ENCODE data around the gene FRMD4A.

FRMD4A gene

GRCh38 chr10:13686331-13686752 is 644.4 kb downstream of the FRMD4A start:
- FAIRE-seq (no peak), DNase-seq (ENCODE audit: insufficient read length) (no peak)
- TF ChIP-seq TAF1 (IDR thresholded peaks at IDR 0.05; ENCODE audit: borderline replicate concordance, low read depth, low read length) (no peak), POLR2AphosphoS5 (IDR thresholded peaks at IDR 0.05; ENCODE audit: low read depth, low read length) (no peak), POLR2A (IDR thresholded peaks at IDR 0.05; ENCODE audit: low read depth, low read length) (no peak)

- TF ChIP-seq POLR2AphosphoS5 (IDR thresholded peaks at IDR 0.05; ENCODE audit: low read depth, low read length) (no peak), POLR2A (IDR thresholded peaks at IDR 0.05; ENCODE audit: low read depth, low read length) (no peak), TAF1 (IDR thresholded peaks at IDR 0.05; ENCODE audit: borderline replicate concordance, low read depth, low read length) (no peak)
- no peak for DNase-seq (ENCODE audit: insufficient read length)
- no peak for FAIRE-seq
Observed at GRCh38 chr10:13685885-13686284, 644.8 kb downstream of the FRMD4A start.

GRCh38 chr10:13684806-13685482 is 645.8 kb downstream of the FRMD4A start:
- TF ChIP-seq POLR2A (IDR thresholded peaks at IDR 0.05; ENCODE audit: low read depth, low read length) (no peak), POLR2AphosphoS5 (IDR thresholded peaks at IDR 0.05; ENCODE audit: low read depth, low read length) (no peak), TAF1 (IDR thresholded peaks at IDR 0.05; ENCODE audit: borderline replicate concordance, low read depth, low read length) (no peak)
- FAIRE-seq (no peak), DNase-seq (ENCODE audit: insufficient read length) (no peak)

GRCh38 chr10:13684252-13684791 is 646.4 kb downstream of the FRMD4A start:
- DNase-seq (ENCODE audit: insufficient read length), result no peak
- TF ChIP-seq TAF1 (IDR thresholded peaks at IDR 0.05; ENCODE audit: borderline replicate concordance, low read depth, low read length) (no peak), POLR2AphosphoS5 (IDR thresholded peaks at IDR 0.05; ENCODE audit: low read depth, low read length) (no peak), POLR2A (IDR thresholded peaks at IDR 0.05; ENCODE audit: low read depth, low read length) (no peak)
- no peak for FAIRE-seq

GRCh38 chr10:13683017-13683416 is 647.7 kb downstream of the FRMD4A start:
- TF ChIP-seq TAF1 (IDR thresholded peaks at IDR 0.05; ENCODE audit: borderline replicate concordance, low read depth, low read length) (no peak), POLR2AphosphoS5 (IDR thresholded peaks at IDR 0.05; ENCODE audit: low read depth, low read length) (no peak), POLR2A (IDR thresholded peaks at IDR 0.05; ENCODE audit: low read depth, low read length) (no peak)
- no peak for FAIRE-seq

GRCh38 chr10:13681960-13682359 is 648.8 kb downstream of the FRMD4A start:
- FAIRE-seq (no peak), DNase-seq (ENCODE audit: insufficient read length) (no peak)
- TF ChIP-seq POLR2AphosphoS5 (IDR thresholded peaks at IDR 0.05; ENCODE audit: low read depth, low read length) (no peak), POLR2A (IDR thresholded peaks at IDR 0.05; ENCODE audit: low read depth, low read length) (no peak), TAF1 (IDR thresholded peaks at IDR 0.05; ENCODE audit: borderline replicate concordance, low read depth, low read length) (no peak)

More at GRCh38 chr10:13683017-13683416, 647.7 kb downstream of the FRMD4A start:
- DNase-seq (ENCODE audit: insufficient read length), result no peak

- TF ChIP-seq POLR2AphosphoS5 (IDR thresholded peaks at IDR 0.05; ENCODE audit: low read depth, low read length), result no peak
- no peak for TF ChIP-seq POLR2A (IDR thresholded peaks at IDR 0.05; ENCODE audit: low read depth, low read length)
- TF ChIP-seq TAF1 (IDR thresholded peaks at IDR 0.05; ENCODE audit: borderline replicate concordance, low read depth, low read length), result no peak
- no peak for DNase-seq (ENCODE audit: insufficient read length)
- FAIRE-seq, result no peak
Observed at GRCh38 chr10:13681528-13681927, 649.2 kb downstream of the FRMD4A start.

- TF ChIP-seq POLR2A (IDR thresholded peaks at IDR 0.05; ENCODE audit: low read depth, low read length), result no peak
- TF ChIP-seq TAF1 (IDR thresholded peaks at IDR 0.05; ENCODE audit: borderline replicate concordance, low read depth, low read length), result no peak
- no peak for TF ChIP-seq POLR2AphosphoS5 (IDR thresholded peaks at IDR 0.05; ENCODE audit: low read depth, low read length)
- DNase-seq (ENCODE audit: insufficient read length) (no peak), FAIRE-seq (no peak)
Observed at GRCh38 chr10:13681095-13681494, 649.6 kb downstream of the FRMD4A start.

- TF ChIP-seq POLR2A (IDR thresholded peaks at IDR 0.05; ENCODE audit: low read depth, low read length), result no peak
- TF ChIP-seq POLR2AphosphoS5 (IDR thresholded peaks at IDR 0.05; ENCODE audit: low read depth, low read length), result no peak
- TF ChIP-seq TAF1 (IDR thresholded peaks at IDR 0.05; ENCODE audit: borderline replicate concordance, low read depth, low read length), result no peak
- no peak for FAIRE-seq
- DNase-seq (ENCODE audit: insufficient read length), result no peak
Observed at GRCh38 chr10:13678101-13678843, 652.5 kb downstream of the FRMD4A start.

GRCh38 chr10:13674645-13675588 is 655.8 kb downstream of the FRMD4A start:
- FAIRE-seq (no peak), DNase-seq (ENCODE audit: insufficient read length) (no peak)
- TF ChIP-seq TAF1 (IDR thresholded peaks at IDR 0.05; ENCODE audit: borderline replicate concordance, low read depth, low read length), result no peak
- no peak for TF ChIP-seq POLR2A (IDR thresholded peaks at IDR 0.05; ENCODE audit: low read depth, low read length)
- no peak for TF ChIP-seq POLR2AphosphoS5 (IDR thresholded peaks at IDR 0.05; ENCODE audit: low read depth, low read length)

GRCh38 chr10:13673156-13673555 is 657.6 kb downstream of the FRMD4A start:
- DNase-seq (ENCODE audit: insufficient read length) (no peak), FAIRE-seq (no peak)
- TF ChIP-seq POLR2A (IDR thresholded peaks at IDR 0.05; ENCODE audit: low read depth, low read length), result no peak
- TF ChIP-seq POLR2AphosphoS5 (IDR thresholded peaks at IDR 0.05; ENCODE audit: low read depth, low read length), result no peak

Measured in GM12892 (cell line).